OCI-LY7 (cell line): ENCODE data around the gene PCDH9.

ENCODE experiments used
- EZH2phosphoT487 ChIP-seq: fragments of 200-600 bp; sonication (generic); IDR thresholded peaks from 2 replicates; pipeline ENCODE4 v1.6.1; 2018; ENCODE audit warnings: low read depth, borderline replicate concordance, mild to moderate bottlenecking, mixed run types, antibody characterized with exemption, low read length, moderate library complexity, mixed read lengths
- TF ChIP-seq, protein P1 (sequence below): fragments of 200-600 bp; sonication (generic); conservative IDR thresholded peaks from 2 replicates; pipeline ENCODE4 v1.5.1; 2014; ENCODE audit warnings: mild to moderate bottlenecking, antibody characterized with exemption, low read length, moderate library complexity, mixed read lengths

DNA sequence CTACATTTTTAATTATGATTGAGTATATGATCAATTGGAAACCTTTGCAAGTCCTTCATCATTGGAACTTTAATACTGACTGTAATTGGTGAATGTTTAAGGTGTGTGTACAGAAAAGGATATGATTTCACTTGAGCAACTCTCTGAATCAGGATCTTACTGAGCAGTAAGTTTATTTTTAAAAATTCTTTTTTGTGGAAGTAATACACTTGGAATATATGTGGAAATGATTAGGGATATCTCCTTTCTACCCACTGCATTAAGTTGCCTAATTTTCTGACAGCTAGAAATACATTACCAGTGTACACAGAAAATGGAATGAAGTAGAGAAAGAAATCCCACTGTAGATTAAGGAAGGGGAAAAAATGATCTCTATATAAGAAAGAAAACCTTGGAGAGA lies 865.8 kb downstream of the PCDH9 start:
- TF ChIP-seq, protein P1, sequence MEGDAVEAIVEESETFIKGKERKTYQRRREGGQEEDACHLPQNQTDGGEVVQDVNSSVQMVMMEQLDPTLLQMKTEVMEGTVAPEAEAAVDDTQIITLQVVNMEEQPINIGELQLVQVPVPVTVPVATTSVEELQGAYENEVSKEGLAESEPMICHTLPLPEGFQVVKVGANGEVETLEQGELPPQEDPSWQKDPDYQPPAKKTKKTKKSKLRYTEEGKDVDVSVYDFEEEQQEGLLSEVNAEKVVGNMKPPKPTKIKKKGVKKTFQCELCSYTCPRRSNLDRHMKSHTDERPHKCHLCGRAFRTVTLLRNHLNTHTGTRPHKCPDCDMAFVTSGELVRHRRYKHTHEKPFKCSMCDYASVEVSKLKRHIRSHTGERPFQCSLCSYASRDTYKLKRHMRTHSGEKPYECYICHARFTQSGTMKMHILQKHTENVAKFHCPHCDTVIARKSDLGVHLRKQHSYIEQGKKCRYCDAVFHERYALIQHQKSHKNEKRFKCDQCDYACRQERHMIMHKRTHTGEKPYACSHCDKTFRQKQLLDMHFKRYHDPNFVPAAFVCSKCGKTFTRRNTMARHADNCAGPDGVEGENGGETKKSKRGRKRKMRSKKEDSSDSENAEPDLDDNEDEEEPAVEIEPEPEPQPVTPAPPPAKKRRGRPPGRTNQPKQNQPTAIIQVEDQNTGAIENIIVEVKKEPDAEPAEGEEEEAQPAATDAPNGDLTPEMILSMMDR = no peak
- no peak for TF ChIP-seq EZH2phosphoT487
